ENCODE data around the gene DKK1.
A peak's percentile ranks its signal among the peaks of the same experiment; 100 is the strongest.

Gene DKK1

GRCh38 chr10:52313933-52314821 is at the start of gene DKK1:
Gene DKK1, plus strand, starts transcription at chr10:52314281. Its CDS starts 154 bp downstream, at chr10:52314435.
- Mint-ChIP-seq H3K27ac (no peak within 1 kb of the TSS), H3K4me1 (peaks cover 6% of the 10 kb centered on the region), H3K36me3 (no peaks in the 10 kb centered on the region), H3K27me3 (peaks cover 38% of the 10 kb centered on the region), H3K9me3 (no peaks in the 10 kb centered on the region), H3K4me3 (no peak within 1 kb of the TSS)
- DNase-seq, result peak; percentile 22
- CTCF ChIA-PET, result interaction anchor here (0.6 kb wide), 1 partner anchor 92 kb away, joined by 3 read pairs; no protein-coding TSS in a partner anchor

- H3K9me3 Mint-ChIP-seq, result no peaks in the 10 kb centered on the region
- no peak overlapping the region for H3K4me3 Mint-ChIP-seq
- no peak overlapping the region for H3K27ac Mint-ChIP-seq
- DNase-seq, result no peak
- no peaks in the 10 kb centered on the region for H3K36me3 Mint-ChIP-seq
- H3K27me3 Mint-ChIP-seq, result no peaks in the 10 kb centered on the region
- CTCF ChIA-PET, result no interaction called here
- no peaks in the 10 kb centered on the region for H3K4me1 Mint-ChIP-seq
These were observed 48.8 kb upstream of the DKK1 start for GRCh38 chr10:52265131-52265926.

GRCh38 chr10:52266858-52267257 is 47.2 kb upstream of the DKK1 start:
- CTCF ChIA-PET, result no interaction called here
- Mint-ChIP-seq H3K27ac (no peak overlapping the region), H3K27me3 (no peaks in the 10 kb centered on the region), H3K36me3 (no peaks in the 10 kb centered on the region), H3K4me3 (no peak overlapping the region), H3K4me1 (no peaks in the 10 kb centered on the region), H3K9me3 (no peaks in the 10 kb centered on the region)
- no peak for DNase-seq

- Mint-ChIP-seq H3K36me3 (no peaks in the 10 kb centered on the region), H3K9me3 (no peaks in the 10 kb centered on the region), H3K27ac (no peak overlapping the region), H3K4me1 (no peaks in the 10 kb centered on the region), H3K4me3 (no peak overlapping the region), H3K27me3 (no peaks in the 10 kb centered on the region)
- no peak for DNase-seq
- CTCF ChIA-PET, result no interaction called here
These were observed 45.3 kb upstream of the DKK1 start for GRCh38 chr10:52268790-52269189.

GRCh38 chr10:52269233-52269632 is 44.8 kb upstream of the DKK1 start:
- Mint-ChIP-seq H3K9me3 (no peaks in the 10 kb centered on the region), H3K4me3 (no peak overlapping the region), H3K27me3 (no peaks in the 10 kb centered on the region), H3K4me1 (no peaks in the 10 kb centered on the region), H3K36me3 (no peaks in the 10 kb centered on the region), H3K27ac (no peak overlapping the region)
- CTCF ChIA-PET, result no interaction called here
- no peak for DNase-seq

- Mint-ChIP-seq H3K36me3 (no peaks in the 10 kb centered on the region), H3K27ac (no peak overlapping the region), H3K4me1 (no peaks in the 10 kb centered on the region), H3K9me3 (peaks cover 3% of the 10 kb centered on the region), H3K4me3 (no peak overlapping the region), H3K27me3 (no peaks in the 10 kb centered on the region)
- no peak for DNase-seq
- CTCF ChIA-PET, result no interaction called here
These were observed 37.9 kb upstream of the DKK1 start for GRCh38 chr10:52276163-52276562.

GRCh38 chr10:52276986-52277385 is 37.1 kb upstream of the DKK1 start:
- H3K36me3 Mint-ChIP-seq, result no peaks in the 10 kb centered on the region
- no peak overlapping the region for H3K27ac Mint-ChIP-seq
- no peaks in the 10 kb centered on the region for H3K4me1 Mint-ChIP-seq
- CTCF ChIA-PET, result interaction anchor here (0.7 kb wide), 1 partner anchor 854 kb away, joined by 3 read pairs; no protein-coding TSS in a partner anchor
- peaks cover 3% of the 10 kb centered on the region for H3K9me3 Mint-ChIP-seq
- no peak overlapping the region for H3K4me3 Mint-ChIP-seq
- no peaks in the 10 kb centered on the region for H3K27me3 Mint-ChIP-seq
- no peak for DNase-seq

GRCh38 chr10:52279546-52279945 is 34.5 kb upstream of the DKK1 start:
- CTCF ChIA-PET, result no interaction called here
- no peaks in the 10 kb centered on the region for H3K27me3 Mint-ChIP-seq
- no peaks in the 10 kb centered on the region for H3K36me3 Mint-ChIP-seq
- no peak overlapping the region for H3K4me3 Mint-ChIP-seq
- no peak for DNase-seq
- no peak overlapping the region for H3K27ac Mint-ChIP-seq
- H3K9me3 Mint-ChIP-seq, result peaks cover 3% of the 10 kb centered on the region
- no peaks in the 10 kb centered on the region for H3K4me1 Mint-ChIP-seq

- CTCF ChIA-PET, result no interaction called here
- no peak overlapping the region for H3K27ac Mint-ChIP-seq
These were observed 34.0 kb upstream of the DKK1 start for GRCh38 chr10:52280051-52280450.

GRCh38 chr10:52283174-52283573 is 30.9 kb upstream of the DKK1 start:
- H3K27ac Mint-ChIP-seq, result no peak overlapping the region
- CTCF ChIA-PET, result no interaction called here
- H3K4me3 Mint-ChIP-seq, result no peak overlapping the region
- H3K36me3 Mint-ChIP-seq, result no peaks in the 10 kb centered on the region
- no peaks in the 10 kb centered on the region for H3K9me3 Mint-ChIP-seq
- no peaks in the 10 kb centered on the region for H3K4me1 Mint-ChIP-seq
- H3K27me3 Mint-ChIP-seq, result no peaks in the 10 kb centered on the region
- DNase-seq, result no peak

More at GRCh38 chr10:52280051-52280450, 34.0 kb upstream of the DKK1 start:
- no peak for DNase-seq
- Mint-ChIP-seq H3K9me3 (peaks cover 3% of the 10 kb centered on the region), H3K36me3 (no peaks in the 10 kb centered on the region), H3K27me3 (no peaks in the 10 kb centered on the region), H3K4me3 (no peak overlapping the region), H3K4me1 (no peaks in the 10 kb centered on the region)

GRCh38 chr10:52284416-52285013 is 29.6 kb upstream of the DKK1 start:
- Mint-ChIP-seq H3K27me3 (no peaks in the 10 kb centered on the region), H3K4me3 (no peak overlapping the region), H3K9me3 (no peaks in the 10 kb centered on the region), H3K27ac (no peak overlapping the region), H3K36me3 (no peaks in the 10 kb centered on the region), H3K4me1 (no peaks in the 10 kb centered on the region)
- DNase-seq, result no peak
- CTCF ChIA-PET, result no interaction called here

GRCh38 chr10:52287866-52288265 is 26.2 kb upstream of the DKK1 start:
- Mint-ChIP-seq H3K4me1 (no peaks in the 10 kb centered on the region), H3K9me3 (no peaks in the 10 kb centered on the region), H3K4me3 (no peak overlapping the region), H3K36me3 (no peaks in the 10 kb centered on the region), H3K27me3 (no peaks in the 10 kb centered on the region), H3K27ac (no peak overlapping the region)
- CTCF ChIA-PET, result no interaction called here
- no peak for DNase-seq

GRCh38 chr10:52297747-52298146 is 16.3 kb upstream of the DKK1 start:
- no peak overlapping the region for H3K27ac Mint-ChIP-seq
- H3K4me3 Mint-ChIP-seq, result no peak overlapping the region
- CTCF ChIA-PET, result no interaction called here
- H3K4me1 Mint-ChIP-seq, result no peaks in the 10 kb centered on the region
- H3K9me3 Mint-ChIP-seq, result peaks cover 6% of the 10 kb centered on the region
- H3K27me3 Mint-ChIP-seq, result no peaks in the 10 kb centered on the region
- H3K36me3 Mint-ChIP-seq, result no peaks in the 10 kb centered on the region
- DNase-seq, result no peak

- Mint-ChIP-seq H3K27me3 (no peaks in the 10 kb centered on the region), H3K27ac (no peak overlapping the region), H3K4me1 (no peaks in the 10 kb centered on the region), H3K4me3 (no peak overlapping the region), H3K9me3 (peaks cover 6% of the 10 kb centered on the region), H3K36me3 (no peaks in the 10 kb centered on the region)
- no peak for DNase-seq
- CTCF ChIA-PET, result no interaction called here
These were observed 13.3 kb upstream of the DKK1 start for GRCh38 chr10:52300599-52301277.

All from activated naive CD4-positive, alpha-beta T cell treated with anti-CD3 and anti-CD28 coated beads, Interleukin-2, amount 10 ng/mL, durations not matched to agents 7 days and 5 days (primary cell).